SU-DHL-6 (cell line): ENCODE measurements around the gene FOXK1.

Source experiments
- CTCF ChIP-seq: fragments of 200-600 bp; sonication (generic); IDR thresholded peaks from one replicate; pipeline ENCODE4 v1.5.1; 2017; ENCODE audit warnings: antibody characterized with exemption, mild to moderate bottlenecking, low read length, moderate library complexity; ENCODE audit not compliant: insufficient read depth, poor library complexity, severe bottlenecking
- EZH2phosphoT487 ChIP-seq: fragments of 200-600 bp; sonication (generic), shearing (Covaris generic); conservative IDR thresholded peaks from 2 replicates; pipeline ENCODE4 v1.6.1; 2018; ENCODE audit warnings: mild to moderate bottlenecking, antibody characterized with exemption, low read length, moderate library complexity, mixed read lengths

GRCh38 chr7:4747746-4748145 lies 65.7 kb downstream of the FOXK1 start:
- TF ChIP-seq CTCF, result no peak
- TF ChIP-seq EZH2phosphoT487, result no peak
